Endodermal cell (in vitro differentiated cells): Measurements from ENCODE around the gene ESR2. TPM values are rescaled to one million over a fixed set of nuclear protein-coding genes. Genes with fewer than 3 reads are reported as not detected.

Source experiments
- DNase-seq: peaks from one replicate; pipeline ENCODE4 v3.0.0-alpha.2; 2017
- H3K27ac ChIP-seq: 2 replicates; pipeline ENCODE4 v1.5.1; 2013; ENCODE audit warnings: mild to moderate bottlenecking, low read depth, low read length, moderate library complexity
- H3K27me3 ChIP-seq: 2 replicates; pipeline ENCODE4 v1.6.1; 2013; ENCODE audit warnings: mild to moderate bottlenecking, low read length, moderate library complexity; ENCODE audit not compliant: insufficient read depth, control insufficient read depth, poor library complexity, severe bottlenecking
- H3K36me3 ChIP-seq: 2 replicates; pipeline ENCODE4 v1.7.0; 2013; ENCODE audit warnings: mild to moderate bottlenecking, low read length, moderate library complexity; ENCODE audit not compliant: control insufficient read depth, insufficient read depth
- H3K4me1 ChIP-seq: one replicate; pipeline ENCODE4 v1.7.0; 2013; ENCODE audit warnings: low read length; ENCODE audit not compliant: control insufficient read depth, insufficient read depth
- H3K4me3 ChIP-seq: 2 replicates; pipeline ENCODE4 v1.5.1; 2013; ENCODE audit warnings: mild to moderate bottlenecking, low read length, moderate library complexity
- H3K9ac ChIP-seq: 2 replicates; pipeline ENCODE4 v1.6.1; 2013; ENCODE audit warnings: mild to moderate bottlenecking, low read length, moderate library complexity; ENCODE audit not compliant: poor library complexity, severe bottlenecking; ENCODE audit errors: extremely low read depth
- H3K9me3 ChIP-seq: 2 replicates; pipeline ENCODE4 v1.6.1; 2013; ENCODE audit warnings: mild to moderate bottlenecking, low read length, moderate library complexity; ENCODE audit not compliant: control insufficient read depth
- H3K27ac Mint-ChIP-seq: 2 replicates; pipeline ENCODE4 v1.8.0; 2020; ENCODE audit warnings: mixed read lengths
- H3K27me3 Mint-ChIP-seq: 2 replicates; pipeline ENCODE4 v1.8.0; 2021; ENCODE audit warnings: mild to moderate bottlenecking, mixed read lengths; ENCODE audit not compliant: insufficient read depth
- H3K36me3 Mint-ChIP-seq: 2 replicates; pipeline ENCODE4 v1.8.0; 2020; ENCODE audit warnings: low read depth, mixed read lengths
- H3K4me1 Mint-ChIP-seq: 2 replicates; pipeline ENCODE4 v1.8.0; 2020; ENCODE audit warnings: mixed read lengths
- H3K4me3 Mint-ChIP-seq: 2 replicates; pipeline ENCODE4 v1.8.0; 2020; ENCODE audit warnings: mild to moderate bottlenecking, moderate library complexity, mixed read lengths
- H3K9me3 Mint-ChIP-seq: 2 replicates; pipeline ENCODE4 v1.8.0; 2020; ENCODE audit warnings: mild to moderate bottlenecking, mixed read lengths
- CTCF ChIP-seq: fragments of 200-600 bp; sonication (generic); conservative IDR thresholded peaks from 2 replicates; pipeline ENCODE4 v1.5.0; 2021; ENCODE audit warnings: antibody characterized with exemption, mild to moderate bottlenecking
- WGBS, 2 experiments: methylation state at CpG; one replicate each; pipeline versions ENCODE4 v1.1.5 to v1.1.7; 2013; ENCODE audit warnings: missing lambda C conversion rate in 2 of 2, mixed read lengths in 1 of 2; ENCODE audit not compliant: insufficient coverage in 1 of 2, insufficient read length in 1 of 2; 5-methylcytosine and 5-hydroxymethylcytosine counted together
- total RNA-seq, 2 donors: library from RNA; stranded (reverse); fragmentation: NEBNext Ultra II Directional in 1 of 2; extraction: Animal tissue kit (Norgen Biotek cat#: 25700) in 1 of 2; gene quantifications; 2 replicates in 1 of 2; 3 replicates in 1 of 2; pipeline ENCODE4 v1.2.1, GENCODE V29; 2021

The ESR2 gene
- total RNA-seq, 2 donors from 2014 or later: 0.57 to 0.66 TPM

GRCh38 chr14:64069634-64070359 is 224.4 kb downstream of the ESR2 start:
- H3K27me3 Mint-ChIP-seq: no peaks in the 10 kb centered on the region
- TF ChIP-seq CTCF: no peak
- no peaks in the 10 kb centered on the region for H3K9me3 Mint-ChIP-seq
- peaks cover 20% of the 10 kb centered on the region for H3K36me3 Mint-ChIP-seq
- H3K4me3 ChIP-seq: no peak overlapping the region
- no peaks in the 10 kb centered on the region for H3K27me3 ChIP-seq
- H3K9ac ChIP-seq: no peak overlapping the region
- WGBS, 2 experiments: 92% methylated on average over 4 to 5 of the region's 5 CpGs
- DNase-seq: no peak
- H3K4me1 Mint-ChIP-seq: peaks cover 1% of the 10 kb centered on the region
- H3K36me3 ChIP-seq: peaks cover 39% of the 10 kb centered on the region
- no peak overlapping the region for H3K4me3 Mint-ChIP-seq
- H3K9me3 ChIP-seq: no peaks in the 10 kb centered on the region
- H3K4me1 ChIP-seq: no peaks in the 10 kb centered on the region
- no peak overlapping the region for H3K27ac ChIP-seq
- H3K27ac Mint-ChIP-seq: no peak overlapping the region

DNA sequence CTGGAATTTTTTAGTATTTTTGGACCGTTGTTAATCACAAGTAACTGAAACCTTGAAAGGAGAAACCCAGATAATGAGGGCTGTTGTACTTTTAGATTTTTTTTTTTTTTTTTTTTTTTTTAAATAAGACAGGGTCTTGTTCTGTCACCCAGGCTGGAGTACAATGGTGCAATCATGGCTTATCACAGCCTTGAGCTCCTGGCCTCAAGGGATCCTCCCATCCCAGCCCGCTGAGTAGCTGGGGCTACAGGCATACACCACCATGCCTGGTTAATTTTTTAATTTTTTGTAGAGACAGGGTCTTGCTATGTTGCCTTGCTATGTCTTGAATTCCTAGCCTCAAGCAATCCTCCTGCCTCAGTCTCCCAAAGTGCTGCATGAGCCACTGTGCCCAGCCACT is 229.7 kb downstream of the ESR2 start:
- no peak for DNase-seq
- WGBS, 2 experiments: 100% methylated on average over 2 of the region's 2 CpGs; no CpG with 5 or more reads in 1 of the 2 experiments
- Mint-ChIP-seq H3K36me3 (peaks cover 3% of the 10 kb centered on the region), H3K4me1 (peaks cover 9% of the 10 kb centered on the region), H3K4me3 (no peak overlapping the region), H3K9me3 (no peaks in the 10 kb centered on the region), H3K27me3 (no peaks in the 10 kb centered on the region), H3K27ac (no peak overlapping the region)
- peaks cover 2% of the 10 kb centered on the region for H3K4me1 ChIP-seq
- H3K27me3 ChIP-seq: no peaks in the 10 kb centered on the region
- H3K9me3 ChIP-seq: no peaks in the 10 kb centered on the region
- H3K27ac ChIP-seq: no peak overlapping the region
- H3K36me3 ChIP-seq: peaks cover 26% of the 10 kb centered on the region
- TF ChIP-seq CTCF: no peak
- no peak overlapping the region for H3K4me3 ChIP-seq
- H3K9ac ChIP-seq: no peak overlapping the region

DNA sequence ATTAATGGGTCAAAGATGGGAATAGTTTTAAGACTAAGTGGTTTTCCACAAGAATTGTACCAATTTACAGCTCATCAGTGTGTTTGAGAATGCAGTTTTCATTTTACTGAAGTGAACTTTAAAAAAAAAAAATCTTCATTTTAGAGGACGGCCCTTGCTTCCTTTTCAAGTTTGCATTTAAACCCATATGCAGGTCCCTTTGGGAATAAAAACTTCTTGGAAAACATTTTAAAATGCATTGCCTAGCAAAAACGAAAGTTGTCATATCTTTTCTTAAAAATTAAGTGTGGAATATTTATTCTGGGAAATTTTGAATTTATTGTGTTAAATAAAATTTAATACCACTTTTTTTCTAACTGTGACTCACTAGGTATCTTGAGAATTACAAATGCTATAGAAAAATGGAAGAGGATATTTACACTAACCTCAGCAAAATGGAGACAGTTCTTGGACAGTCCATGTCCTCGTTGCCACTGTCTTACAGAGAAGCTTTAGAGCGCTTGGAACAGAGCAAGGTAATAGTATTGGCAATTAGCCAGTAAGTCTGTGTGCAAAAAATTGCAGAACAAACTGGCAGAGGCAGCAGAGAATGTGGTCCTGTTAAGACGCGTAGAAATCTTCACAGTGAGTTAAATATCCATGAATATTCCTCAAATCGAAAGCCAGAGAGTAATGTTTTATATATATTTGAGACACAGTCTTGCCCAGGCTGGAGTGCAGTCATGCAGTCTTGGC is 231.6 kb downstream of the ESR2 start:
- no peak overlapping the region for H3K27ac Mint-ChIP-seq
- H3K36me3 ChIP-seq: peaks cover 21% of the 10 kb centered on the region
- peaks cover 2% of the 10 kb centered on the region for H3K4me1 ChIP-seq
- no peaks in the 10 kb centered on the region for H3K9me3 Mint-ChIP-seq
- no peaks in the 10 kb centered on the region for H3K9me3 ChIP-seq
- no peak overlapping the region for H3K4me3 Mint-ChIP-seq
- H3K27ac ChIP-seq: no peak overlapping the region
- no peak for TF ChIP-seq CTCF
- no peak overlapping the region for H3K4me3 ChIP-seq
- WGBS, 2 experiments: 93 to 100% methylated on average over 4 to 7 of the region's 7 CpGs
- DNase-seq: no peak
- peaks cover 6% of the 10 kb centered on the region for H3K36me3 Mint-ChIP-seq
- H3K4me1 Mint-ChIP-seq: peaks cover 9% of the 10 kb centered on the region
- no peak overlapping the region for H3K9ac ChIP-seq
- H3K27me3 ChIP-seq: no peaks in the 10 kb centered on the region
- H3K27me3 Mint-ChIP-seq: no peaks in the 10 kb centered on the region
